Eye (tissue), 1 donor: ENCODE measurements around the gene RPL32.
"Not testable (repeated sequence)": the region's sequence is repeated elsewhere in the genome, so short reads cannot be mapped to it uniquely, and the experiment has no call there.

ENCODE experiments used
- DNase-seq: peaks from one replicate; pipeline ENCODE4 v3.0.0-alpha.2; 2015

RPL32 gene

GRCh38 chr3:12841149-12841969 lies at the start of gene RPL32:
Gene RPL32, minus strand, starts transcription at chr3:12841565. Its CDS starts 1,328 bp downstream, at chr3:12840237.
- peak; percentile 99 for DNase-seq

- no peak for DNase-seq
These were observed 49.4 kb upstream of the RPL32 start for GRCh38 chr3:12890610-12891390.

GRCh38 chr3:12886736-12887135 lies 45.4 kb upstream of the RPL32 start:
- DNase-seq: no peak

GRCh38 chr3:12886106-12886679 lies 44.8 kb upstream of the RPL32 start:
- DNase-seq: no peak

DNA sequence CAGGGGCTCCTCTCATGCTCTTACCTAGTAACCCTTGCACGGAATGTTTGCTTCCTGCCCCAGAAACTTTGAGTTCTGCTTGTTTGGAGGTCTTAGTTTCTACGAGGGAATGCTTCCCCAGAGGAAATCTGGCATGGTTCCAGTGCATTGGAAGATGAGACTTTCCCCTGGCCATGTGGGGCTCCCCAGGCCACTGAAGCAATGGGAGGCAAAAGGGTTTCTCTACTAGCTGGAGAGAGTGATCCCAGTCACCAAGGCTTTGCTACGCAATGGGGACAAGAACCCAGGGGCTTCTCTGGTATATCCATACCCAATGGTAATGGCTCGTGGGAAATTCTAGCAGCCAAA lies 44.2 kb upstream of the RPL32 start:
- DNase-seq: no peak

DNA sequence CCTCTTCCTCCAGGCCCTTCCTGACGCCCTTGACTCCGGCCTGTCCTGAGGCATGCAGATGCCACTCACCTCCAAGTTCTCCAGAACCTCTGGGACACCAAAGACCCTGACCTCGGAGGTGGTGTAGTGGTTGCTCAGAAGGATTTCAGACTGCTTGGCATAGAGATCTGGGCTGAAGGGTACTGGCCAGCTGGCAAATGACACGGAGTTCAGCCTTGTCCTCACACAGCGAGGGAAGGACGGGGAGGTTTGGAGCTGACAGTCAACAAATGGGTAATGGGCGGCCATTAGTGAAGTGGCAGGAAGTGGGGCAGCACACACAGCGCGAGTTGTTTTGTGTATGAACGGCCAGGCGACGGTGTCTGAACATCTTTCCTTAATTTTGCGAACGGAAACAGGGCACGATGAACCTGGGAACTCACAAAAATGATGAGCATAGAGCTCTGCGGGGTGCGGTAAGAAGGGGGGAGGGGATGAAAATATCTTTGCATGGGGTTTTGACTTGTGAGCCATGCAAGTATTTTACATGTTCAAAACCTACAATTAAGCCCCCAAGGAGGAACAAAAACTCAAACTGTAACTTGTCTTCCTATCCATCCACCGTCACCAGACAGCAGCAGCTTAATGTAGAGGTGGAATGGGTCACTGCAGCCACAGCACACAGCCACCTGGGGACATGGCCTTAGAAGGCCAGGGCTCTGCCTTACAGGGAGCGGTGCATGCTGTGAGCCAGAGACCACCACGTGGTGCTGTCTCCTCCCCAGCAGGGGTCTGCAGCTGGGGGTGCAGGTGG lies 43.6 kb upstream of the RPL32 start:
- DNase-seq: no peak

GRCh38 chr3:12884186-12884680 lies 42.9 kb upstream of the RPL32 start:
- DNase-seq: peak; percentile 58

GRCh38 chr3:12882336-12883310 lies 41.3 kb upstream of the RPL32 start:
- DNase-seq: no peak

DNA sequence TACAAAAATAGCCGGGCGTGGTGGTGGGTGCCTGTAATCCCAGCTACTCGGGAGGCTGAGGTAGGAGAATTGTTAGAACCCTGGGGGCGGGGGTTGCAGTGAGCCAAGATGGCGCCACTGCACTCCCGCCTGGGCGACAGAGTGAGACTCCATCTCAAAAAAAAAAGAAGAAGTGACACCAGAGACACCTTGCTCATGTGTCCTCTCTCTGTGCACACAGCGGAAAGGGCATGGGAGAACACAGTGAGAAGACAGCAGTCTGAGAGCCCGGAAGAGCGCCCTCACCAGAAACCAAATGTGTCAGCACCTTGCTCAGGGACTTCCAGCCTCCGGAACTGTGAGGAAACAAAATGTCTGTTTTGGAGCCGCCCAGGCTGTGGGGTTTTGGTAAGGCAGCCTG lies 40.5 kb upstream of the RPL32 start:
- DNase-seq: not testable (repeated sequence)

GRCh38 chr3:12879191-12879815 lies 37.9 kb upstream of the RPL32 start:
- no peak for DNase-seq

DNA sequence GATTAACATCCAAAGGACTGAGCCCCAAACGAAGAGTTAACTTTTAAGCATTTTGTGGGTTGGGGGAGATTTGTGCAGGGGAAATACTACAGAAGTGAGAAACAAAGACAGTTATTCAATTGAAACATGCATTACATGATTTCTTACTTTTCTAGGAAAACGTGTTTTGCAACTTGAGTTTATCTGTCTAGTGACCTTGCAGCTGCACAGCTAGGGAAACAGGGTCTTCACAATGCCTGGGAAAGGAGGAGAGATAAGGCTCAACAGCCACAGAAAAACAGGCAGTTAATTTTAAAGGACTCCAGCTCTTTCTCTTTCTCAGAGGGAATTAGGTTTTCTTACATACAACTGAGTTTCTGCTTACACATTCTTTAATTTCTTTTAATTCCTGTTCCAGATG lies 37.4 kb upstream of the RPL32 start:
- not testable (repeated sequence) for DNase-seq

DNA sequence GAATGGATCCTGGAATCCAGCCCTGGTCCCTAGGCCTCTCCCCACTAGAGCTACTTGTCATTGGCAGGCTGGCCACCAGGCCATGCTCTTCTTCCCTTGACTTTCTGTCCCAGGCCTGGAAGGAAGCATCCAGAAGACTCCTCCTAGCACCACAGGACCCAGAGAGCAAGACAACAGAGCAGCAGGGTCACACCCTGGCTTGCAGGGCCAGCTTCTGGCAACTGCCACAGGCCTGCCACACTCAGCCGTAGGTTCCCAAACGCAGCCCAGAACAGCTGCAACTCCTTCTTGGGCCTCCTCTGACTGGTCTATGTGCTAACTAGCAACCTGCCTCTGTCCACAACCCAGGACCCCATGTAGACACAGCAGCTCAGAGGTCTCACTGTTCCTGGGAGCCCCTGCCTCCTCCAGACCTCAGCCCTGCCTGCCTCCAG lies 36.8 kb upstream of the RPL32 start:
- no peak for DNase-seq

GRCh38 chr3:12877040-12877439 lies 35.7 kb upstream of the RPL32 start:
- DNase-seq: no peak

DNA sequence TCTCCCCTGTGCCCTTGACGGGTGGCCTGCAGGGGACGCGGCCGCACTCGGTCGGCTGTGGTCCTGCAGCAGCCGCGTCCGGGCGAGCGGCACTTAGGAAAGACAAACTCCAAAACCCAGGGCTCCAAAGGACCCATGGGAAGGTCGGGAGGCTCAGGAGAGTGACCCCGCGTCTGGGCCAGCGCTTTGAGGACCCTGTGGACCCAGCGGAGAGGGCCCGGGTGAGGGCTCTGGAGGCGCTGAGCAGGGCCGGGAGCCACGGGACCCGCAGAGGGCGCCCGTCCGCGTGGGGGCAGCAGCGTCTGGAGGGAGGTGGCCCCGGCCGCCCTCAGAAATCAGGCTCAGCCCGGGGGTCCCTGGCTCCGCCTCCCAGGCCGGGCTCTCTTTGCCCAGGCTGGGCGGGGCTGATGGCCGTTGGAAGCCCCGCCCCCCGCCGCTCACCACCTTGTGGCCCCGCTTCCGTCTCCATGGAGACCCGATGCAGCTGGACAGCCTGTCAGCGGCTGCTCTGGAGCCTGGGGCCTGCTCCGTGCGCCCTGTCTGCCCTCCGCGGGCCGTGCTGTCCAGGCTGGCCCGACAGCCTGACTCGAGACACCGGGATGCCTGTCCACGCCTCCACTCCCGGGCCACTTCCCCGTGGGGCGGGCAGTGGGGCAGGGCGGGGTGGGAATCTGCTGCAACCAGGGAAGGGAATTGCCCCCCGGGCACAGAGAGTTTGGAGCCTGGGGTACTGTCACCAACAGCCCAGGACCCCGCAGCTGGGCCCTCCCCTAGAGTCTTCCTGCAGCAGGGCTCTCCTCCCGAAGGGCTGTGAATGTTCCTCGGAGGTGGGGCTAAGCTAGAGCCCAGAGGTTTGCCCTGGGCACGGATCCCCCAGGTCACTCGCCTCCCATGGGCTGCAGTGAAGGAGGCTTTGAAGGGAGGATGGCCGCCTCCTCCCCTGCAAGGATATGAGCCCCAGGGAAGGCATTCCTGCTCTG lies 34.8 kb upstream of the RPL32 start:
- DNase-seq: peak; percentile 90

DNA sequence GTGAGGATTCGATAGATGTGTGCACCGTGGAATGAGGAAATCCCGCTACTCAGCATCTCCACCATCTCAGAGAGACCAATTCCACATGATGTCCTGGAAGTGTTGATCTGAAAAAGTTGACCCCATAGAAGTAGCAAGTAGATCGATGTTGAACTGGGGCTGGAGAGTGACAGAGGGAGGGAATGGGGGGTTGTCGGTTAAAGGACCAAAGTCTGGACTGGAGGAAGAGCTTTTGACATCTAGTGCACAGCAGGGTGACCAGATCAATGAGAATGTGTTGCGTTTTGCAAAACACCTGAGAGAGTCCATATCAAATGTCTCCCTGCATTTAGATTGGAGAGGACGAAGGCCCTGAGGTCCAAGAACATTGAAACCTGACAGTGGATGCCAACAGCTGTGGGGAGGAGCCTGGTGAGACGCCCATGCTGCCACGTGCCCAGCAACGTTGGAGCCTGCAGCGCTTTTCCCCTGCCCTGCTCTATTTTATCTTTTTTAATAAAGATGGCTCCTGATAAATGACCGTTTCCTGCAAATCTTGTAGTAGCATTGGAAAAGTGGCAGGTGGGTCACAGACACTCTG lies 30.1 kb upstream of the RPL32 start:
- no peak for DNase-seq

GRCh38 chr3:12870942-12871341 lies 29.6 kb upstream of the RPL32 start:
- DNase-seq: no peak

DNA sequence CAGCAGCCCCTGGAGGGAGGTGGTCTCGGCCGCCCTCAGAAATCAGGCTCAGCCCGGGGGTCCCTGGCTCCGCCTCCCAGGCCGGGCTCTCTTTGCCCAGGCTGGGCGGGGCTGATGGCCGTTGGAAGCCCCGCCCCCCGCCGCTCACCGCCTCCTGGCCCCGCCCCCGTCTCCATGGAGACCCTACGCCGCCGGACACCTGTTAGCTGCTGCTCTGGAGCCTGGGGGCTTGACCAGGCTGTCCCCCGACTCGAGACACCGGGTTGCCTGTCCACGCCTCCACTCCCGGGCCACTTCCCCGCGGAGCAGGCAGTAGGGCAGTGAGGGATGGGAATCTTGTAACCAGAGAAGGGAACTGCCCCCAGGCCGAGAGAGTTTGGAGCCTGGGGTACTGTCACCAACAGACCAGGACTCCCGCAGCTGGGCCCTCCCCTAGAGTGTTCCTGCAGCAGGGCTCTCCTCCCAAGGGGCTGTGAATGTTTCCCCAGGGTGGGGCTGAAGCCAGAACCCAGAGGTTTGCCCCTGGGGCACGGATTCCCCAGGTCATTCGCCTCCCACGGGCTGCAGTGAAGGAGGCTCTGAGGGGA lies 27.8 kb upstream of the RPL32 start:
- DNase-seq: peak; percentile 84

DNA sequence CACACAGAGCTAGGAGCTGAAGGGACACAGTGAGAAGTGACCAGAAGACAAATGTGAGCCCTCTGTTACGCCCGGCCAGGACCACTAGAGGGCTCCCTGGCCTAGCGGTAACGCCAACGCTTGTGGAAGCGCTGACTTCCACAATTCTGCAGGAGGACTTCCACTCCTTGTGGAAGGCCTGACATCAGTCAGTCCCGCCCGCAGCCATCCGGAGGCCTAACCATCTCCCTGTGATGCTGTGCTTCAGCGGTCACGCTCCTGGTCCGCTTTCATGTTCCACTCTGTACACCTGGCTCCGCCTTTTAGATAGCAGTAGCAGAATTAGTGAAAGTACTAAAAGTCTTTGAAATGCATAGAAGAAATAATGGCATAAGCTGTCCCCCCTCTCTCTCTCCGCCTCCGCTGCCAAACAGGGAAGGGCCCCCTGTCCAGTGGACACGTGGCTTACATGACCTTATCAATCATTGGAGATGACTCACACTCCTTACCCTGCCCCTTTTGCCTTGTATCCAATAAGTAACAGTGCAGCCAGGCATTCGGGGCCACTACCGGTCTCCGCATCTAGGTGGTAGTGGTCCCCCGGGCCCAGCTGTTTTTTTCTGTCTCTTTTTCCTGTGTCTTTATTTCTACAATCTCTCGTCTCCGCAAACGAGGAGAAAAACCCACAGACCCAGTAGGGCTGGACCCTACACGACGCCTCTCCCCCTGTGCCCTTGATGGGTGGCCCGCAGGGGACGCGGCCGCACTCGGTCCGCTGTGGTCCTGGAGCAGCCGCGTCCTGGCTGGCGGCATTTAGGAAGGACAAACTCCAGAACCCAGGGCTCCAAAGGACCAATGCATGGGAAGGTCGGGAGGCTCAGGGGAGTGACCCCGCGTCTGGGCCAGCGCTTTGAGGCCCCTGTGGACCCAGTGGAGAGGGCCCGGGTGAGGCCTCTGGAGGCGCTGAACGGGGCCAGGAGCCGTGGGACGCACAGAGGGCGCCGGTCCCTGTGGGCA lies 27.0 kb upstream of the RPL32 start:
- peak; percentile 94 for DNase-seq
